Daoy (cell line): ENCODE data around the gene INS. TPM values are rescaled to one million over a fixed set of nuclear protein-coding genes. Genes with fewer than 3 reads are reported as not detected.

Source experiments
- DNase-seq: peaks from one replicate; pipeline ENCODE4 v3.0.0-alpha.2; 2015; ENCODE audit warnings: low read depth
- total RNA-seq: library from RNA; depleted of rRNA; stranded (reverse); fragments of >200 nt; shearing (Covaris generic); gene quantifications from 2 replicates; pipeline ENCODE4 v1.2.3, GENCODE V29; 2014; rRNA removed

The INS gene
- not detected in 2 replicates for total RNA-seq

DNA sequence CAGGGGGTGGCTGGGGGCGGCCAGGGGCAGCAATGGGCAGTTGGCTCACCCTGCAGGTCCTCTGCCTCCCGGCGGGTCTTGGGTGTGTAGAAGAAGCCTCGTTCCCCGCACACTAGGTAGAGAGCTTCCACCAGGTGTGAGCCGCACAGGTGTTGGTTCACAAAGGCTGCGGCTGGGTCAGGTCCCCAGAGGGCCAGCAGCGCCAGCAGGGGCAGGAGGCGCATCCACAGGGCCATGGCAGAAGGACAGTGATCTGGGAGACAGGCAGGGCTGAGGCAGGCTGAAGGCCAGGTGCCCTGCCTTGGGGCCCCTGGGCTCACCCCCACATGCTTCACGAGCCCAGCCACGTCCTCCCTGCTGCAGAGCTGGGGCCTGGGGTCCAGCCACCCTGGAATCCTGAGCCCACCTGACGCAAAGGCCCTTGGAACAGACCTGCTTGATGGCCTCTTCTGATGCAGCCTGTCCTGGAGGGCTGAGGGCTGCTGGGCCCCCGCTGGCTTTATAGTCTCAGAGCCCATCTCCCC, at the start of gene INS:
INS (minus strand) TSS at position 474 of the 524 bp plus-strand sequence; CDS start at position 236, 238 bp downstream.
- no peak for DNase-seq

DNA sequence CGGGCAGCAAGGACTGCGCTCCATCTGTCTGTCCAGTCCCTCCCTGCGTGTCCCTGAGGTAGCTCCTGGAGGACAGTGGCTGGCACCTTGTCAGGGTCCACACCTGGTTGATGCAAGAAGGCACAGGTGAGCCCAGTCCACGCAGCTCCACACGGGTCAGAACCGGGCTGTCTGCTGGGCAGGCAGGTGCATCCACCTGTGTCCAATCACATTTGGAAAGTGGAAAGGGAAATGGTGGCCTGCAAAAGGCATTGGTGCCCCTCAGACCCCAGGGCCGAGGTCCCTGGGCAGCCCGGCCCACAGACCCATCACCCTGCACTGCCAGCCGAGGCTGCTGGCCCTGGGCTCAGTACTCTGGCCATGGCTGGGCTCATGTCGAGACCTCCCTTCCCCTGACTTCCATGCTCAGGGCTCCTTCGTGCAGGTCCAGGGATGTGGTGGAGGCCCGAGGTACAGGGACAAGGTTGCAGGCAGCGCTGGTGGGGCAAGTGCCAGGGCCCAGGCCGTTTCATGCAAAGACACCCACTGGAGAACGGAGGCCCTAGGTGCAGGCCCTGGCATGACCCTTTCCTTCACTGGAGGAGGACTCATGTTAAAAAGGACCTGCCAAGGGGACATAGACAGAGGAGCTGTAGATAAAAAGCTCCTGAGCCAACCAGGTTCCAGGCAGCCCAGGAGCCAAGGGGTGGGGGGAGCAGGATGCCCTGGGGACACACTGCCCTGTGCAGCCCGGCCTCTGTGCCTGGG, 49.5 kb upstream of the INS start:
- no peak for DNase-seq

- no peak for DNase-seq
Measured at GRCh38 chr11:2209900-2210321, 48.9 kb upstream of the INS start.

DNA sequence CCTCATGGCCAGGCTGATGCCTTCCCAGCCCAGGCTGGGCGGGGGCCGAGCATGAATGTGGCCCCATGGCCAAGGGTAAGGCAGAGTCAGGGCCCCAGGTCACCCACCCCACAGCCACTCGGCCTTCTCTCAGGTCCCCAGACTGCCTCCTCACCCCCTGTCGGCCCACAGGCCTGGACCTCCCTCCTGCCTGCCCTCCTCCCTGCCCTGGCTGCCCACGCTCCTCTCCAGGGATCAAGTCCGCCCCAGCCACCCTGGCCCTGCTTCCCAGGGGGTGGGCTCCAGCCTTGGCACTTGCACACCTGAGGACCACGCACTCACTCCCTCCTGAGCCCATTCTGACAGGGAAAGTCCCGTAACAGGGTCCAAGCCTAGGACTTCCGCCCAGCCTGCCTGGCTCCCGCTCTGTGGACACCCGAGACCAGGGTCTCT, 48.4 kb upstream of the INS start:
- no peak for DNase-seq

GRCh38 chr11:2208691-2209369, 47.8 kb upstream of the INS start:
- DNase-seq: no peak

DNA sequence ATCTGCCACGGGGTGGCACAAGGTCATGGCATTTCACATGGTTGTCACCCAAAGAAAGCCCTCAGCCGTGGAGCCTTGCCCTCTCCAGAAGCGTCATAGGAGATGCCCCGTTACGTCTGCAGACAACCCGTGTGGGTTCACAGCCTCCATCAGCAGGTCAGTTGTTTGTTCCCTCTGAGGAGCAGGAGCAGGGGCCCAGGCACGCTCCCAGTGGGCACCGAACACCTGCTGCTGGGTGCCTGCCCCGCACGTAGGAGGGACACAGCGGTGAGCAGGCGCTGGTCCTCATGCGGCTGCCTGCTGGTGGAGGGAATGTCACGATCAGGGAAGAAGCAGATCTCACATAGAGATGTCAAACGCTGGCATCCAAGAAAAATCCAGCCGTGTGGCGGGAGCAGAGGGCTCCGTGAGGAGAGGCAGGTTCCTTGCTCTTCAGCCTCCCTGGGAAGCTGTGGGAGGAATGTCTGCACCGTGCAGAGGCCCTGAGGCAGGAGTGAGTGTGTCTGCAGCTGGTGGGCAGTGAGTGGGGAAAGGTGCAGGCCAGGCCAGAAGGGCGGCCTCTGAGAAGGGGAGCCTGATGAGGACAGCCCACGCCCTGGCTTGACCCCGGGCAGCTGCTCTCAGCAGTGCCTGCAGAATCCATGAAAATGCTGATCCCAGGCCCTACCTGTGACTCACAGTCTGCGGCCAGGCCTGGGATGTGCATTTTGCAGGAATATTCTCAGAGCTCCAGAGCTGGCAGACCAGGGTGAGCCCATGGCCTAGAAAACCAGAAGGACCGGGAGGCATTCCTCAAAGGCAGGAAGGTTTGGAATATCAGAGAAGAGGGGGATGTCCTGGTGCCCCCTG, 47.0 kb upstream of the INS start:
- DNase-seq: no peak

GRCh38 chr11:2207212-2207611, 46.2 kb upstream of the INS start:
- DNase-seq: no peak

DNA sequence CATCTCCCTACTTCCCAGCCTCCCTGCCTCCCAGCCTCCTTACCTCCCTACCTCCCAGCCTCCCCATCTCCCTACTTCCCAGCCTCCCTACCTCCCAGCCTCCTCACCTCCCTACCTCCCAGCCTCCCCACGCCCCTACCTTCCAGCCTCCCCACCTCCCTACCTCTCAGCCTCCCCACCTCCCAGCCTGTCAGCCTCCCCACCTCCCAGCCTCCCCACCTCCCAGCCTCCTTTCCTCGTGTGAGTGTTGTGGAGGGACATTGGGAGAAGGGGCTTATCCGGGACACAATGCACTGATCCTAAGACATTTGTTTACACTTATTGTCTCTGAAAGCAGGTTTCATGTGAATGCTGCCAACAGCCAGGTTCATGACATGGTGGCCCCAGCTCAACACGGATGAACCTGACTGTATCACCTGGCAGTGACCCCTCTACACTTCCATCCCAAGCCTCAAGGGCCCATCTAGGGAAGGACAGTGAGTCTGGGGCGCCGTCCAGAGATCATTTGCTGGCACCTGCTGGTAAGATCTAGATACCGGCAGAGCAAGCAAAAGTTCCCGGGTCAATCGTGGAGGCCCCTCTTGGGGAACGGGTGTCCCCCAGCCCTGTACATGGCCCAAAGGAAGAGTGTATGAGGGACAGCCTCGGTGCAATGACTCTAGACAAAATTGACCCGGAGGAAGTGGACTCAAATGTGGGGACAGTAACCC, 45.1 kb upstream of the INS start:
- no peak for DNase-seq

DNA sequence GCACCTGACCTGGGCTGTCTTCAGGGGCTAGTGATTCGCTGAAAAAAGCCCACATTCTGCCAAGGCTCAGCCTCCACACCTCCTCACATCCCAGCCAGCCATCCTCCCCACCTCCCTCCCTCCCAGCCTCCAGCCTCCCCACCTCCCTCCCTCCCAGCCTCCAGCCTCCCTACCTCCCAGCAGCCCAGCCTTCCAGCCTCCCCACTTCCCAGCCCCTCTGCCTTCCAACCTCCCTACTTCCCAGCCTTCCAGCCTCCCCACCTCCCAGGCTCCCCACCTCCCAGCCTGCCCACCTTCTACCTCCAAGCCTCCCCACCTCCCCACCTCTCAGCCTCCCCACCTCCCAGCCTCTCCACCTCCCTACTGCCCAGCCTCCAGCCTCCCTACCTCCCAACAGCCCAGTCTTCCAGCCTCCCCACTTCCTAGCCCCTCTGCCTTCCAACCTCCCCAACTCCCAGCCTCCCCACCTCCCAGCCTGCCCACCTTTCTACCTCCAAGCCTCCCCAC, 44.3 kb upstream of the INS start:
- DNase-seq: no peak

DNA sequence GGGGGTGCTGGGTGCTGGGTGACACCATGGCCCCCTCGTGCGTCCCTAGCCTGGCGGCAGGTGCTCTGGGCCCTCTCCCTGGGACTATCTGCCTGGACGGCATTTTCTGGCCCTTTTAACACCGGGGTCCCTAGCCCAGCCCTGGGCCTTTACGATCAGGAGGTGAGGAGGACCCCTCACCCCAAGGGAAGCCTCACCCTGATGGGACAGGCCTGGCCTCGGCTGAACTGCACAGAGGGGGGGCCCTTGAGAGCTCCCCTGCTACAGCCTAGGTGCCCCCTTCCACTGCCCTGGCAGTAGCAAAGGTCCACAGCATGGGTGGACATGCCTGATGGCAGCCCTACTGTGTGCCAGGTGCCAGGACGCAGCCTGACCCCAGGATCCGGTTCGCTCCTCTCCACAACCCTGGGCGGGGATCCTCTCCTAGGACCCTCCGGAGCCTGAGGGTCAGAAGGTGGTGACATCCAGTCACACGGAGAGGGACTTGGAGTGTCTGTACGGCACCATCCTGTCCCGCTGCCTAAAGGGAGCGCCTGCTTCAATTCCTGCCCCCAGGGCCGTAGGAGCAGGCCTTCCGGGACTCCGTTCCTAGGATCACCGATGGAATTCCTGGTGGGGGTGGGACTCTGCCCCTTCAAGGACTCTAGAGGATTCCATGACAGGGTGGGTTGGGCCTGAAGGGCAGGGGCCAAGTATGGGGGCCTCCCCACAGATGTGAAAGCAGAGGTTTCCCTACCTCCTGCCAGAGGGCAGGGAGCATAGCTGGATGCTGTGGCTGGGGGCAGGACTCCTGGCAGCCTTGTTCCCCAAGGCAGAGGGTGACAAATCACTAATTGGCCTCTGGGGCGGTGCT, 43.6 kb upstream of the INS start:
- DNase-seq: no peak

DNA sequence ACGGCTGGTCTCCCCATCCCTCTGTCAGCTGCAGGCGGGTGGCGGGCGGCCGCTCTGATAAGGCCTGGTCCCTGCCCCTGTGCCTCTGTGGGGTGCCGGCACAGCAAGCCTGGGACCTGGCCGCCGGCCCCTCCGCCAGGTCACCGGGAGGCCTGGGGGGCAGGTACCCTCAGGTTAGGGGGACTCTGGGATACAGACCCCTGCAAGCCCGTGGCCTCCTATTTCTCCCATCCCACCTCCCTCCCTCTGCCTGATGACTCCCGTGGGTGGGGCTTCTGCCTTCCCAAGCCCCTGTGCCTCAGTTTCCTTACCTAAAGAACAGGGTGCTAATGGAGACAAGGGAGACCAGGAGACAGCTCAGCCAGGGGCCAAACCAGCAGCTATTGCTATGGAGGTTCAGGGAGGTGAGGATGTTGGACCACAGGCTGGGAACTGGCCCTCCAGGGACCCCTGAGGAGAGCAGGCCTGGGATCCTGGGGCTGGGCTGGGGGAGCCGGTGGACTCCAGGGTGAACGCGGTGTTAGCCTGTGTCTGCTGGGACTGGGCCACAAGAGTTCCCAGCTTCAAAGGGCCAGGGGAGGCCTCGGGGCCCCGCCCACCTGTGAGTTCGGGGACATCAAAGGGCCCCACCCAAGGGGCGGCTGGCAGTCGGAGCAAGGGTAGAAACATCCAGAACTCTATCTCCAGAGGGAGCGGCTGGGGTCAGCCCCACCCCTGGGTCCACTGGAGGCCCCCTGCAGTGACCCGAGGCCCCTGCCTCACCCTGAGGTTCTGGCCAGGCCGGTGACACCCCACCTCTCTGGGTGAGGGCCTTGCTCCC, 42.6 kb upstream of the INS start:
- no peak for DNase-seq

DNA sequence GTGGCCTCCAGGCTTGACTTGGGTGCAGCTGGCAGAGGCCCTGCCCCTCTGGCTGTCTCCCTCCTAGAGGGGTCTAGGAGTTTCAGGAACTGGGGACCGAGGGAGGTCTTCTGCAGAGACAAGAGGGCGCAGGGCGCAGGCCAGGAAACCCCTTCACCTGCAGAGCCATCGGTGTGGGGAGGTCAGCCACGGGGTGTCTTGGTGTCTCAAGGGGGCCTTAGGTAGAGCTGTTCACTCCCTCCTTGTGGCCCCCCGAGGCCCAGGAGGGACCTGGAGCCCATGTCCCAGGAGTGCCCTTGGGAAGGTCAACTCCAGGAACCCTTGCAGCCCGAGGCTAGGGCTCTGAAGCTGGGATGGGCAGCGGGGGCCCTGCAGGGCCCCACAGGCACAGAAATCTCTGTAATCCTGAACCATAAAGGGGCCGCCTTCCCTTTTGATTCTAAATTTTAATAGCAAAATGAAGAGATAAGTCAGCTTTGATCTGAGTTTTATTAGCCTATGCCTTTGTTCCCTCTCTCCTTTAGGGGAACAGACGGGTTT, 42.0 kb upstream of the INS start:
- DNase-seq: no peak

GRCh38 chr11:2202071-2202899, 41.3 kb upstream of the INS start:
- DNase-seq: no peak

DNA sequence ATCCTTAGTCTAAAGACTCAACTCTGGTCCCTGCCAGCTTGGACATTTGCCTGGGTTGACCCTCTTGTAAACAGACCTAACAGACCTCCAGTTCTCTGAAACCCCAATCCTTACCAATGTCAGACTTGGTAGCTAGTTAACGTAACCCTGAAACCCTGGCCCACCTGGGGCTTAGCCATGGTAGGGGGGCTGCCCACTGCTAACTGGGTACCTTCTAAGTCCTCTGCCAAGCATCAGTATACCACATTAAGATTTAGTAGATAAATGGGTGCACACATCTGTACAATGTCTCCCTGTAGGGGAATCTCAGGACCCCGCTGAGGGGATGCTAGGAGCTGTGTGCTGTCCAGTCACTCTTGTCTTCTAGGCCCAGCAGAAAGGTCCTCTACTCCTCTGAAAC, 40.5 kb upstream of the INS start:
- no peak for DNase-seq

DNA sequence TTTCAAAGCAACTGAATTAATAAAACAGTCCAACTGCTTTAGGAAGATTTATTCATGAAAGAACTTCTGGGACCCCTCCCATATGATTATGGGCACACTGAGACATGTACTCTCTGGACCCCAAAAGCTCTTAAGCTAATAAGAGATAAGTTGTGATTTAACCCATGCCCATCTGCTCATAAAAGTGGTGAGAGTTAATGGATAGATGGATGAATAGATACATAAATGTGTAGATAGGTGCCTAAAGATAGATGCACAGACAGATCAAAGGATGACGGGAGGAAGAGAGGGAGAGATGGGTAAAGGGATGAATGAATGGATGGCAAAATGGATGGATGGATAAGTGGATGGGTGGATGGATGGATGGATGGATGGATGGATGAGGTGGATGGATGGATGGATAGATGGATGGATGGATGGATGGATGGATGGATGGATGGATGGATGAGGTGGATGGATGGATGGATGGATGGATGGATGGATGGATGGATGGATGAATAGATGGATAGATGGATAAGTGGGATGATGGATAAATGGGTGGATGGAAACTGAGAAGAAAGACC, 40.0 kb upstream of the INS start:
- no peak for DNase-seq

DNA sequence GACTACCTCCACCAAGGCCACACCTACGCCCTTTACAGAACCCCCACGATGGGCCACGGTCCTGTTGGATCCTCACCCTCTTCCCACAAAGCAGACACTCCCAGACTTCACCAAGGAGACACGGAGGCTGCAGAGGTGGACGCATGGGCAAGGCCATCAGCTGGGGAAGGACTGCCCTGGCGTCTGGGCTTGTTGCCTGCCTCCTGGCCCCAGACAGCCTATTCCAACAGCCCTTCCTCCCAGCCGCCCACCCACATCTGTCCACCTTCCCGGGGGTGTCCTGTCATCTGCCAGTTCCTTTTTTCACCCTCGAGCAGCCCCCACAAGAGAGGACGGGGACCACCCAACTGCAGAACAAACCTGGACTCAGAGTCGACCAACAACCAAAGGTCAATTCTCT, 39.5 kb upstream of the INS start:
- DNase-seq: no peak

DNA sequence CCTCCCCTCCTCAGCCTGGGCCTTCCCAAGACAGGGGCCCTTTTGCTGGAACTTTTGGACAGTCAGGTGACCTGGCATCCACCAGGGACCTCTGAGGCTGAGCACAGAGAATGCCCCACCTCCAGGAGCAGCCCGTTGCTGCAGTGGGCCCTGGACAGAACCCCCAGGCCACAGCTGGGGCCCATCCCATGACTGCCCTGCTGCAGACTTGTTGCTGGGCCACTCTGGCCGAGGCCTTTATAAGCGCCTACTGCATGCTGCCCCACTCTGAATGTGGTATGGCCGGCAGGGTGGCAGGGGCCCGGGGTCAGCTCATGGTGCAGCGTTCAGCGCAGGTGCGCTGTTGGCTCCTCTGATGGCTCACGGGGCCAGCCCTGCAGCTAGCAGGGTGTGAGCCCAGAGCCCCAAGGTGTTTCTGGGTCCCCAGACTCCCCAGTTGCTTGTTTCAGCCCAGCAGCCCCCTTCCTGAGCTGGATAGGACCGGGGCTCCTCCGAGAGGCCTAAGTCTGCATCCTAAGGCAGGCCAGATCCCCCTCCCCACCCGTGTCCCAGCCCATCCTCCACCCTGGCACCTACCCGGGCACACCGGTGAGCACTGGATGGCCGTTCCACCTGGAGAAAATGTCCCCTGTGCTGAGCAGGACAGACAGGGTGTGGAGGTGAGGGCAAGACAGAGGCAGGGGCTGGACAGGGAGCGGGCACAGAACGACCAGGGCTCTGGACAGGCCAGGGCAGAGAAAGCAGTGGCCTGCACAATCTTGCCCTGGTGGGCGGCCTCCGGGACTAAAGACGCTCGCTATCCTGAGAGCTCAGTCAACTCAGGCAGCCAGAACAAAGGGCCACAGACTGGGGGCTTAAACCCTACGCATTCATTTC, 38.7 kb upstream of the INS start:
- no peak for DNase-seq
